ENCODE results near the gene RAPGEF2.

Gene RAPGEF2

DNA sequence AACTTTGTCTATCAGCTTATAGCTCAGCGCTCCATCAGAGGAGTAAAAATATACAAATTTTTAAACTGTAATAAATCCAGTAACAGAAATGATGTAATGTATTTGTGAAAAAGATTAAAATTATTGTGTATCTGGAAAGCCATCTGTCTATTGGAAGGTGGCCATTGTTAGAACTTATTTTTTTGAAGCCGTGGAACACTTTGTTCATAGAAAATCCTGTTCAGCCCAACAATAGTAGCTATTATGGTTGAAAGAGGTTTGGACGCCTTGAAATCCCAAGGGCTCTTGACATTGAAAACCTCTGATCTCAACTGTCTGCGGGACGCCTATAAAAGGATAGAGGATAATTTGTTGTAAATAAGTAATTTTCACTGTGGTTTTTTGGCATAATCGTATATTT, 98.3 kb downstream of the RAPGEF2 start:
- no peak for DNase-seq

DNA sequence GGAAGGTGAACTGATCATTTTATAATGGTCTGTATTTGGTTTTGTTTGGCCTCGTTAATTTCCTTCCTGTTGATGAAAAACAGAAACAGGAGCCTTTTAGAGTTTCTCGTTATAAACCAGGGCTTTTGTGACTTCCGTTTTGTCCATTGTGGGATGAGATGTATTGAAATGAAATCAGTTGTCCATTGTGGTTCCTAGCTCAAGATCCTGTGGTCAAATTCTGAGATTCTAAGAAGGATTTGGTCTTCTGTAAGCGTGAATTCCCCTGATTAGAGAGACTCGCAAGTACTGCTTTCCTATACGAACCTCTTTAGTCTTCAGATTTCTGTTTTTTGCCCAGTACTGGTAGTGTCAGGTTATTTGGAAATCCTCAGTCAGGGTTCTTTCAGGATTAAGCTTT, 101.7 kb downstream of the RAPGEF2 start:
- no peak for DNase-seq

DNA sequence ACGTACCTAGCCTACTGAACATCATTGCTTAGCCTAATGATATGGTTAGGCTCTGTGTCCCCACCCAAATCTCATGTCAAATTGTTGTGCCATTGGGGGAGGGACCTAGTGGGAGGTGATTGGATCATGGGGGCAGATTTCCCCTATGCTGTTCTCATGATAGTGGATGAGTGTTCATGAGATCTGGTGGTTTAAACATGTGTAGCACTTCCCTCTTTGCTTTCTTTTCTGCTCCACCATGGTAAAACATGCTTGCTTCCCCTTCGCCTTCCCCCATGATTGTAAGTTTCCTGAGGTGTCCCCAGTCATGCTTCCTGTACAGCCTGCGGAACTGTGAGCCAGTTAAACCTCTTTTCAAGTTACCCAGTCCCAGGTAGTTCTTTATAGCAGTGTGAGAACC, 102.6 kb downstream of the RAPGEF2 start:
- DNase-seq: no peak

DNA sequence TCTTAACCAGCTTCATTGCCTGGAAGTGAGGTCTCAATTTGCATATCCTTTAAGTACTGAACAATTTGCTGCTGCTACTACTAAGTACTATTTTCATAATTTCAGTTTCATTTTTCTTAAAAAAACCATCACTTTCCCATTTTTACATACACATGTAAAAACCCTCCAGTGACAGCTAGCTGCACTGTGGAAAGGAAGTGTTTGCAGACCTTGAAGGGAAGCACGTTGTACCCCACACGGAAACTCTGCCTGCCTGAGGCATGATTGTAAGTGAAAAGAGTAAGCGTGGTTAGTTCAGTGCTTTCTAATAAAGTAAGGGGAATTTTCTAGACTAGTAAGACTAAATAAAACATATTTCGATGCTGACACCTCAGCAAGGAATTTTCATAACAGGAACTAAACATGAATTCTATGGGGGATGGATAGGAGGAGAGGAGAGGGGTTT, 103.6 kb downstream of the RAPGEF2 start:
- no peak for DNase-seq

DNA sequence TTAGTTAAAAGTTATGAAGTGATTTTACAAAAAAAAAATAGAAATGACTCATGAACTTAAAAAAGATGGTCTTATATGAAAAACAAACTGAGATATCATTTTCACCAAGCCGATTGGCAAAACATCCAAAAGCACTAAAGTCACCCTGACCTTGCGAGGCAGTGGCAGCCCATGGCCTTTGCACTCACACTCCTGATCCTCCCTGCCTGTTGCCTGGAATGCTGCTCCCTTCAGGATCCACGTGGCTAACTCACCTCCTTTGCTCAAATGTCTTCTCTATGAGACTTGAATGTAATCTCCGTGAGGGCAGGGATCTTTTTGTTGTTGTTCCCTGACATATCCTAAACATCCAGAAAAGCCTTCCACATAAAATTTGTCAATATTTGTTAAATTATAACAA, 106.4 kb downstream of the RAPGEF2 start:
- no peak for DNase-seq

DNA sequence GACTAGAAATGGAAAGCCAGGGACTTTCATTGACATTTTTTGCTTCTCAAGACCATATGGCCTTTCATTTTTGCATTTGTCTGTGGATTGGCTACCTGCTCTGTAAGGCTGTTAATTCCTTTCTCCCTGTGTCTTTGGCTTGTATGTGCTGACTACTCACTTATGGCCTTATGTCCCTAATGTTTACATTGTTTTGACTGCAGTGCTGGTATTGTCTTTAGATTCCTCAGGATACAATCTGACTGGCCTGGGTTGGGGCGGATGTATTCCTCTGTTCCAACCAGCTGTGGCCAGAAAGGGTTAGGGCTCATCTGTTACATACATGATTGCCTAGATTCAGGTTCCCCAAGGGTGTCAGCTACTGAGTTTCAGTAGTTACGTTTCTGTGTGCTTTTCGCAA, 108.1 kb downstream of the RAPGEF2 start:
- no peak for DNase-seq

DNA sequence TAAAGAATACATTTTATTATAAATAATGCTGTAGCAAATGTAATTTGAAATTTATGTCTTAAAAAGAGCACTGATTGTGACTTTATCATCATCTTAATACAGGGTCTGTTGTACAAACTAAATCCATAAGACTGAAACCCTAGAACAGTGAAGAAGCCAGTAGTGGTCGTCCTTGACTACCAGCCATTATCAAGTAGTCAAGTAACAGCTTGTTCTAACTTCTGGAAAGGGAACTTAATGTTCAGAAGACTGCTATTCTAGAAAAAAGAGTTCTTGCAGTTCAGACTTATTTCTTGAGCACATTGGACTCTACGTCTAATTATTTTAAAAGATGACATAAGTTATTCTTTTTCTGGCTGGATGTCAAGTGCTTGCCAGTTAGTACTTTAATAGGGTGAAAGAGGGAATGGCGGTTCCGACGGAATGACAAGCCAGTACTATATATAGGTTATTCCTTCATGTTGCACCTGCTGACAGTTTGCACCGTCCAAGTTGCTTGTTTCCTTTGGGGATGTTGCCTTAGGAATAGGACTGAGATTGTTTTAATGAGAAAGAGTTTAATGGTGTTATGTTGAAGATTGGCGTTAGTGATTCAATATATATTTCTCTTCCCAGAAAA, 109.9 kb downstream of the RAPGEF2 start:
- no peak for DNase-seq

DNA sequence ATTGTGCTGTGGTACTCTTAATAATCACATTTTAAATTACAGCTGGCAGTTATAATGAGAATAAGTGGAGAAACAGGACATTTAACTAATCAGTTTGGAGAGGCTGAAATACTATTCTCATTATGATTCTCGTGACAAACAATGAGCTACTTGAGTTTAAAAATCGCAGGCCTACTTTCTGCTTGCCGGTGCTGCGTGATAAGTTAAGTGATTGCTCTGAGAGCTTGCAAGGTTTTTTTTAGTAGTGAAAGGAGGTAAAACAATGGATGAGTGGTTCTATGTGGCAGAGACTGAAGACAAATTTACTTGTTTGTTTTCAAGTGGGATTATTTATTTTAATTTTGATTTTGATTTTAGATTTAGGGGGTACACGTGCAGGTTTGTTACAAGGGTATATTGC, 114.0 kb downstream of the RAPGEF2 start:
- DNase-seq: no peak

DNA sequence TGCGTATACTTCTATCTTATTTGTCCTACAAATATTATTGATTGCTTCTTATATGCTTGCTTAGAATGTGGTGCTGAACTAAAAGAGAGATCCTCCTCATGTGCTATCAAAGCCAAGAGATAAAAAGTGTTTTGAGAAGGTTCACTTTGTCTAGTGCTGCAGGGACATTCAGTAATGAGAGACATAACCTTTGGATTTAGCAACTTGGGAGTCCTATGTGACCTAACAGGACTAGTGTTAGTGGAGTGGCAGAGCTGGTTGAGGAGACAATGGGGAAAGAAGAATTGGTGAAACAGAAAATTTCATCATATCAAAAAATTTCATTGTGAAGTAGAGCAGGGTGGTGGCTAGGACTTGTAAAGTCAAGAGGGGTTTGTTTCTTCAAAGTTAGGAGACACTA, 117.0 kb downstream of the RAPGEF2 start:
- no peak for DNase-seq

DNA sequence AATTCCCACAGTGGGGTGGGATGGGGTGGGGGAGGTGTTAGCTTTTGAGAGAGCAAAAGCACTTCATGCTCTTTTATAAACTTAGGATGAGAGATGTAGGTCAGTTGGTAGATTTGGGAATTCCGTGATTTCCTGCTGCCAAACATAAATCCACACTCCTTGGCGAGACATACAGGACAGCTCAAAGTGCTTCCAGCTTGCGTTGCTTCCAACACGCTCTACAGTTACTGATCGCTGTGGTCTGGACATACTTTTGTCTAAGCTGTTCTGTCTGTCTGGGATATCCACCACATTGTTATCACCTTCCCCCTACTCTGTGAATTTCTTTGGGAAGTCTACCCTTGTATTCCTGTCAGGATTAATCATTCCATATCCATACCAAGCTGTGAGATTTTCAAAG, 117.5 kb downstream of the RAPGEF2 start:
- no peak for DNase-seq

DNA sequence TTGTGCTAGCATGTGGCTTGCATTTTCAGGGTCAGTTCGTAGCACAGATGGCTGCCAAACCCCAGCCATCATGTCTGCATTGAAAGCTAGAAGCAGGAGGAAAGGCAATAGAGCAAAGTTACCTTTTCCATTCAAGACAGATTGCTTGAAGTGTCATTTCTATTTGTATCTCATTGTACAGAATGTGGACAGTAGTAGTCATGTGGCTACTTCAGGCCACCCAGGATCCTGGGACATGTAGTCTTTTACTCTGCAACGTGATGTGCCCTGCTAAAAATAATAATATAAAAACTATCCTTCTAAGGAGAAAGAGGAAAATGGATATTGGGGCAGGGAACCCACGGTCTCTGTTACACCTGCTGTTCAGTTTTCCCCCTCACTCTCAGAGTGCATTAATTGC, 118.4 kb downstream of the RAPGEF2 start:
- DNase-seq: no peak

DNA sequence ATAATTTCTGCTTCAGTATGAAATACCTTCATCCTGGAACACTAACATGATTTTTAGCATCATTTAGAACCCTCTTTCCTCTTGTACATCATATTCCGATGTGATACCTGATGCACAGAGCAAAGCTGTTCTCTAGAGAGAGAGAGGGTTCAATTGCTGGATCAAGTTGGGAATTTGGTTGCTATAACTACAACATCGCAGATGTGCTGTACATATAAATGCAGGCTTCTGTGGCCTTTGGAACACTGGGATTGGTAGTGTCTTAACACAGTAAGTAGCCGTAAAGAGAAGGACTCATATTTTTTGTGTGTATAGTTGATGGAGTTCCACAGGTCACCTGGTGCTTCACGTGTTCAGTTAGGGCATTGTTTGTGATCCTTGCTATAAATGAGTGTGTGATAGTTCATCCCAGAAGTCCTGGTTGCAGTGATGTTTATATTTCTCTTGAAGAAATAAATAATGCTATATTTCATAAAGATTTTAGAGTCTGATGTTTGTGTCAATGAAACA, 119.2 kb downstream of the RAPGEF2 start:
- no peak for DNase-seq

DNA sequence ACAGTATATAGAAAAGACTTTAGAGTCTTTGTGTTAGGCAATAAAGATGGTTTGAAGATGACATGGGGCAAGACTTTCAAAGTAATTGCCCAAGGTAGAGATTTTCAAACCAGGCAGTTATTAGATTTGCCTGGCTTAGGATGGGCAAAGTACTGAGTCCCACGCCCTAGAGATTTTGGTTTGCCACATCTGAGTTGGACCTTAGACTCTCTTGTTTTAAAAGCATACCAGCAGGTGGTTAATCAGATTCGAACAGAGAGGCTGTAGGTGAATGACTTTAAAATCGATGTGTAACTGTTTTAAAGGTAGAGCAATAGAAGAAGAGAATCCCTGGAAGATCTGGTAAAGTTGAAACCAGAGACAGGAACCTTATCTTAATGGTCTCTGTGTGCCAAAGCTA, 121.5 kb downstream of the RAPGEF2 start:
- DNase-seq: no peak

DNA sequence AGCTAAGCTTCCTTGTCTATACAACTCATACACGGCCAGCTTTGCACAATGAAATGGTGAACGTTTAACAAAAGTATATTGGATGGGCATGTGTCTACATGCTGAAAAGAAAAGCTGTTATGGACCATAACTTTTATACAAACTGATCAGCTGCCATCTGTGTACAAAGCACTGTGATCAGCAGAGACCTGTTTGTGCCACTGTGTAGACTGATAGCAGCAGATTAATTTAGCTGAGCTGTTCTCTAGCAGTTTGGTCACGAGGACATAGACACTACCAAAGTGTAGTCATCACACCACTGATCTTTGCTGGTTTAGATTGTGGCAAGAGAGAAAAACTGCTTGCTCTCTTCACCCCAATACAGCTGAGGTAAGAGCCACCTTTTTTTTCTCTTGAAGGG, 124.5 kb downstream of the RAPGEF2 start:
- DNase-seq: no peak

DNA sequence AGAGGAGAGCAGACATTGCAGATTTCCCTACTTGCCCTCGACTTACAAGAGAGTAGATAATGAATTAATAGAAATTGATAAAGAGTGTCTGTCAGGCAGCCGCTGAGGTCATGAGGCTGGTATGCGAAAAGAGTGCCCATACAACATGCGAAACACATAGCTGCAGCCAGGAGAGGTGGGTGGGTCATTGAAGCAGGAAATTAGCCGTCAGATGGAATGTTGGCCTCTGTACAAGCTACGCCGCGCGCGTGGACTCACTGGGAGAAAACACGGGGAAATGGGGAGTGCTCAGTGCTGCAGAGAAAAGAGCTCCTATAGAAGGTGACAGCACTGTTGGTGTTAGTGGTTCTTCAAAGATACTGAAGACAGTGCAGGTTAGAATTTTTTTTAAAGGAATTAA, 125.1 kb downstream of the RAPGEF2 start:
- DNase-seq: no peak

DNA sequence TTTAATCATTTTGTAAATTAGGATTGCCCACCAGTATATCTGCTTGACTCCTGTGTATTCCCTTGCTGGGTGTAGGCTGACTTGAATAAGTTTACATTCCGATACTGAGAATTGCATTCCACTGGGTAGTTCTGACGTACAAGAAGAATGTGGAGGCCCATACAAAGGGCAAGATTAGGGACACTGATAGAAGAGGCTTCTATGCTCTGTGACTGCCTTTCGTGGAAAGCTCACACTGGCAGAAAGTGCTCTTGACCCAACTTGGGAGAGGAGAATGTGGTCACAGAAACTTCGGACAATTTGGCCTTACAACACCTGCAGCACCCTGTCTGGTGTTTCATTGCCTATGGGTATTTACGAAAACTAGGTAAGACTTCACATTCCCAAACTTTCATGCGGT, 126.3 kb downstream of the RAPGEF2 start:
- no peak for DNase-seq

DNA sequence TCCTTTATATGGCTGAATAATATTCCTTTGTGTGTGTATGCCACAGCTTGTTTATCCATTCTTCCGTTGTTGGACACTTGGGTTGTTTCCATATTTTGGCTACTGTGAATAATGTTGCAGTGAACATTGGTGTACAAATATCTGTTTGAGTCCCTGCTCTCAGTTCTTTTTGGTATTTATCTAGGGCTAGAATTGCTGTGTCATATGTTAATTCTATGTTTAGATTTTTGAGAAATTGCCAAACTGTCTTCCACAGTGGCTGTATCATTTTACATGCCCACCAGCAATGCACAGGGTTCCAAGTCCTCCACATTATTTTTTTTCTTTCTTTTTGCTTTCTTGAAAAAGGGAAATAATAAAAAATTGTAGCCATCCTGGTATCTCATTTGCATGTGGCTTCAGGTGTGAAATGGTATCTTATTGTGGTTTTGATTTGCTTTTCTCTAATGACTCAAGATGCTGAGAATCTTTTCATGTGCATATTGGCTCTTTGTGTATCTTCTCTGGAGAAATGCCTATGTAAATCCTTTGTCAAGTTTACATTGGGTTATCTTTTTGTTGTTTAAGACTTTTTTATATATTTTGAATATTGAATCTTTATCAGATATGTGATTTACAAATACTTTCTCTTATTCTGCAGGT, 129.7 kb downstream of the RAPGEF2 start:
- no peak for DNase-seq

DNA sequence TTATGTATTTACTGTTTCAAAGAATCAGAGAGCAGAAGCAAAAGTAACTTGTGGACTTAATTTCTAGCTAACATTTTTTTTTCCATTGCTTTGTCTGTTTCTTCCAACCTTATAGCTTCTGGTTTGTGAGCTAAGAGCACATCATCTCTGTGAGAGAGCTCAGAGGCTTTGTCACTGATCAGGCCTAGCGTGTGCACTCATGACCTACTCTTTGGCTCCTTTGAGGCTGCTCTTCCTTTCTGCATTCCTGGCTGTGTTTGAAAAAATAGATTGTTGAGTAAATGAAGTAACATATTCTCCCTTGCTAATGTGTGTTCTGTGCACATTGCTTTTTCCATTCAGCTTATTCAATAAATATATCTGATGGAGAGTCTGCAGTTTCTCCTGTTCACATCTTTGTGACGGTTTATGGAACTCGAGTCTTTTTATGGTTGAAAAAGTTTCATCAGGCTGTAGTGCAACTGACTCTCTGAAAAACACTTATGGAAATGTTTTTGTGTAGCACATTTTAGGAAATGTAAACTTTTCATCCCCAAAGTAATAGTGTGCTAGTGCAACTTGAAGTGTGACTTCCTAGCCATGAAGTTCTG, 133.0 kb downstream of the RAPGEF2 start:
- DNase-seq: no peak

DNA sequence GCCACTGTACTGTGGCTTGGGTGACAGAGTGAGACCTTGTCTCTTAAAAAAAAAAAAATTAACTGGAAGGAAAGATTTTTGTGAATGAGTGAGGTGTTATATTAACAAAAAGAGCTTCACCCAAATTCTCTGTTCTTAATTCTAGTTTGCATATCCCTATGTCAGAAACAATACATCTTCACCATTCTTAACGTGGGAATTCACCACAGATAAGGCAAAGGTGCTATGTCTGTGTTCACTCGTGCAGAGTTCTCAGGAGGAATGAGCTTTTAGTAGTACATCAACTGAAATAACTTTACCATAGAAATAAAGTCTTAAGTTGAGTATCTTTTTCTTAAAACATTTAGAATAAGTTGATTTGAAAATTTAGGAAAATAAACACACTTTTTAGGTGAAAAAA, 135.1 kb downstream of the RAPGEF2 start:
- DNase-seq: no peak

DNA sequence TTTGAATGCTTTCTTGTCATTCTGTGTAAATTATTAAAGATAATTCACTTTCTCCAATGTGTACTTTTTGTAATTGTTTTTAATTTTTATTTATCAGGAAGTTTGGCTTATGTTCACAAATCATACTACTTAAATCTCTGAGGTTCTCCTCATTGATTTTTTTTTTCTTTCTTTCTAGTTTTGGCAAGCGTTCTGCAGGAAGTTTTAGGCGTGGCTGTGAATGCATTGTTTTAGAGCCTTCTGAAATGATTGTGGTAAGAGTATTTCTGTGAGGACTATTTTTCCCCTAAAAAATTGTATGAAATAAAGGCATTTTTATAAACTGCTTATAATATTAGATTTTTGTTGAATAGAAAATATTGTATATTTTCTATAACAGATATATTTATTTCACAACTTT, 135.8 kb downstream of the RAPGEF2 start:
- DNase-seq: no peak

DNA sequence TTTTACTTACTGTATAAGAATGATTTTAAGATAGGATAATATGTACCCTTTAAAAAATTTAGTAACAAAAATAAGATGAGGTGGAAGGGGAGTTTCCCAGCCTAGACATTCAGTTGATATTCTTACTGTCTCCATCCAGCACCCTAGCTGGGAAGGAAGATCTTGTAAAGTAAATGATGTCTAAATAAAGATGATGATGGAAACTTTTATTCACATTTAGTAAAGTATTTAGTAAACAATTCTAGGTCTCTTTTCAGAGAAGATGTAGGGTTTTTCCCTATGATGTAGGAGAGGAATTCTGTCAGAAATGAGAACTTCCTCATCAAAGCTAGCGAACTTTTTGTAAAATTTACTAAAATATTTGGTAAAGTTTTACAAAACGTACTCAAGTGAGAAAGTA, 136.8 kb downstream of the RAPGEF2 start:
- DNase-seq: no peak

DNA sequence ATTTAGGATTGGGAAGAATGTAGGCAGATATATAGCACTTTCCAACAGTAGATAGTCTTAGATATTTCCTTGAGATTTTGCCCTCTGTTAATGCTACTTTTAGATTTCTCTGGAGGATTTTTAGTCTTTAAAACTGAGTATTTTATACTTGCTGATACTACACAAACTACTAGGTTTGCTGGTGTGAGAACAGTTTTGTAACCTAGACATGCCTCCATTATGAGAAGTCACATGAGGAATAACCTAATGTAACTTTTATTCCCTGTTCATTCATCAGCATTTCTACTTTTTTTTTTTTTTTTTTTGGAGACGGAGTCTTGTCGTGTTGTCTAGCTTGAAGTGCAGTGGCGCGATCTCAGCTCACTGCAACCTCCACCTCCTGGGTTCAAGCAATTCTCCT, 137.2 kb downstream of the RAPGEF2 start:
- no peak for DNase-seq

DNA sequence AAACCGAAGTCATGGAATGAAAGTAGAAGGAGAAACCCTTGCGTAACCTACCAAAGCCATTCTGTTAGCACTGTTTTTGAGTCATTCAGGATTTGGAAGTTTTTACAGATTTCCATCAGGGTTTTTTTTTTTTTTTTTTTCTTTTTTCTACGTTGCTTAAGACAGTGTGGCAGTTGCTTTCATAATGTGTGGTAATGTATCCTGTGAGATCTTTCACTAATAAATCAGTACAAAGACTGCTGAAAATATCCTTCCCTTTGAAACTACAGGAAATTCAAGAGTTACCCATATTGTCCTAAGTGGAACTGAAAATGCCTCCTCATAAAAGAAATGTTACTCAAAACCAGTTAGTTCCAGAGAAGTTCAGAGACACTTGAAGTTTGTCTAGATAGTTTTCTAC, 137.8 kb downstream of the RAPGEF2 start:
- DNase-seq: no peak

DNA sequence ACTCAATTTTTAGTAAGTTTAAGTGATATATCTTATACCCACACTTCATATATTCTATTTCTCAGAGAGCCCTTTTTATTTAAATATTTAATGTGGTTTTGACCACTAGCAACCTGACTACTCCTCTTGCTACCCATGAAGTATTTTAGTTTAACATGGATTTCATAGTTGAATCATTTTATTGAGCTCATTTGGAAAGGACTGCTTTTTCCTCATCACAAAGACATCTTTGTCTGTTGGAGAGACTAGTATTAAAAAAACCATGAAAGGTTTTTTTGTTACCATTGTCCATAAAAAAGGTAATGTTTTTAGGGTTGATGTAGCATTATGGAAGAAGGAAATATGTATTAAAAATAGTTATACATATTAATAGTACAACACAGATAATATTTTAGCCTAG, 139.5 kb downstream of the RAPGEF2 start:
- DNase-seq: no peak
